ENCODE measurements around the gene VPS13D. TPM values are rescaled to one million over a fixed set of nuclear protein-coding genes. Genes with fewer than 3 reads are reported as not detected.
A peak's percentile ranks its signal among the peaks of the same experiment; 100 is the strongest.

The VPS13D gene
- total and polyA plus RNA-seq, 10 of the 15 experiments (the other 5 are each of a cell fraction or from before 2014, with no cell fraction given) = 1.4 to 16.9 (median 8.5) TPM

- RAD21 ChIA-PET (ENCODE audit: unreplicated experiment) = interaction anchor here (1.1 kb wide), 1 partner anchor 15 kb away, joined by 4 read pairs; no protein-coding TSS in a partner anchor
- Histone ChIP-seq H2AFZ (ENCODE audit: control insufficient read depth, low read depth, low read length) (no peak overlapping the region), H3K27ac (ENCODE audit: control insufficient read depth, insufficient read depth) (no peak overlapping the region), H3K79me2 (ENCODE audit: control insufficient read depth, insufficient read depth, low read length) (peaks cover 33% of the 10 kb centered on the region), H3K36me3 (ENCODE audit: control insufficient read depth in 2 of 2, insufficient read depth in 2 of 2, low read length in 1 of 2) (peaks cover 14 to 26% of the 10 kb centered on the region in 2 experiments; a peak in 3 of 4 replicates), H3K27me3 (replicated peaks in 1 of 2; ENCODE audit: control insufficient read depth in 2 of 2, insufficient read depth in 2 of 2, low read length in 1 of 2) (no peaks in the 10 kb centered on the region), H3K4me2 (ENCODE audit: control insufficient read depth, insufficient read depth) (no peak overlapping the region), H3K4me1 (ENCODE audit: control insufficient read depth, insufficient read depth, low read length) (peaks cover 7% of the 10 kb centered on the region), H3K4me3 (no peak overlapping the region), H3K9me3 (replicated peaks; ENCODE audit: control insufficient read depth, insufficient read depth, low read length) (no peaks in the 10 kb centered on the region), H3K9ac (ENCODE audit: control insufficient read depth, insufficient read depth, low read length) (no peak overlapping the region), H4K20me1 (ENCODE audit: control insufficient read depth, insufficient read depth) (peaks cover 9% of the 10 kb centered on the region; the same call in 1 of the 2 replicates)
- intact Hi-C loops (cut with micrococcal nuclease; ENCODE audit: unreplicated experiment) (no loop called here), in situ Hi-C loops (cut with MboI) (no loop called here)
- ATAC-seq (no peak), FAIRE-seq (no peak), DNase-seq (ENCODE audit: low read depth, low spot score) (no peak)
- SMC1A ChIA-PET (ENCODE audit: uncharacterized antibody, unreplicated experiment) = interaction anchor here (1.5 kb wide), 1 partner anchor 64 kb away, joined by 6 read pairs; no protein-coding TSS in a partner anchor
- BruUV-seq (replicated peaks) = no TSS peak
- 86% methylated on average over 13 of the region's 13 CpGs for WGBS (ENCODE audit: insufficient coverage, insufficient replicate concordance, low lambda C conversion rate, missing lambda C conversion rate)
- TF ChIP-seq SMARCA5 (IDR thresholded peaks at IDR 0.05) = peak; percentile 73; the same call in 1 of the 2 replicates
- no peak for TF ChIP-seq MEF2B (IDR thresholded peaks at IDR 0.05; ENCODE audit: partially characterized antibody, poor library complexity, severe bottlenecking)
- POLR2A ChIA-PET = interaction anchor here (1.0 kb wide), 1 partner anchor 27 kb away, joined by 3 read pairs; no protein-coding TSS in a partner anchor
- CTCF ChIA-PET = interaction anchor here (1.9 kb wide), 1 partner anchor 64 kb away, joined by 8 read pairs; no protein-coding TSS in a partner anchor
These were observed 41.0 kb upstream of the VPS13D start for GRCh38 chr1:12188657-12189327.

- ChIA-PET POLR2A (interaction anchor here (1.0 kb wide), 1 partner anchor 28 kb away, joined by 3 read pairs; no protein-coding TSS in a partner anchor), SMC1A (ENCODE audit: uncharacterized antibody, unreplicated experiment) (interaction anchor here (1.5 kb wide), 1 partner anchor 65 kb away, joined by 6 read pairs; no protein-coding TSS in a partner anchor), CTCF (interaction anchor here (1.9 kb wide), 1 partner anchor 65 kb away, joined by 8 read pairs; no protein-coding TSS in a partner anchor), RAD21 (ENCODE audit: unreplicated experiment) (interaction anchor here (1.1 kb wide), 1 partner anchor 16 kb away, joined by 4 read pairs; no protein-coding TSS in a partner anchor)
- Histone ChIP-seq H3K27me3 (replicated peaks in 1 of 2; ENCODE audit: control insufficient read depth in 2 of 2, insufficient read depth in 2 of 2, low read length in 1 of 2) (no peaks in the 10 kb centered on the region), H3K79me2 (ENCODE audit: control insufficient read depth, insufficient read depth, low read length) (peaks cover 30% of the 10 kb centered on the region), H3K4me2 (ENCODE audit: control insufficient read depth, insufficient read depth) (no peak overlapping the region), H3K4me1 (ENCODE audit: control insufficient read depth, insufficient read depth, low read length) (peaks cover 3% of the 10 kb centered on the region), H3K27ac (ENCODE audit: control insufficient read depth, insufficient read depth) (no peak overlapping the region), H3K9ac (ENCODE audit: control insufficient read depth, insufficient read depth, low read length) (no peak overlapping the region), H3K9me3 (replicated peaks; ENCODE audit: control insufficient read depth, insufficient read depth, low read length) (no peaks in the 10 kb centered on the region), H4K20me1 (ENCODE audit: control insufficient read depth, insufficient read depth) (peaks cover 9% of the 10 kb centered on the region; the same call in 1 of the 2 replicates), H2AFZ (ENCODE audit: control insufficient read depth, low read depth, low read length) (no peak overlapping the region), H3K4me3 (no peak overlapping the region), H3K36me3 (ENCODE audit: control insufficient read depth in 2 of 2, insufficient read depth in 2 of 2, low read length in 1 of 2) (peaks cover 18 to 30% of the 10 kb centered on the region in 2 experiments; a peak in 3 of 4 replicates)
- ATAC-seq (no peak), DNase-seq (ENCODE audit: low read depth, low spot score) (no peak), FAIRE-seq (no peak)
- in situ Hi-C loops (cut with MboI) = no loop called here
- BruUV-seq (replicated peaks) = no TSS peak
- intact Hi-C loops (cut with micrococcal nuclease; ENCODE audit: unreplicated experiment) = no loop called here
- 84% methylated on average over 5 of the region's 5 CpGs for WGBS (ENCODE audit: insufficient coverage, insufficient replicate concordance, low lambda C conversion rate, missing lambda C conversion rate)
- TF ChIP-seq SIX5 (IDR thresholded peaks at IDR 0.05; ENCODE audit: low read depth, low read length, severe bottlenecking) = no peak
- no peak for TF ChIP-seq BCL11A (IDR thresholded peaks at IDR 0.05; ENCODE audit: low read depth, low read length)
- TF ChIP-seq HSF1 (IDR thresholded peaks at IDR 0.05; ENCODE audit: low read depth, low read length) = no peak
- TF ChIP-seq MYC (IDR thresholded peaks at IDR 0.05; ENCODE audit: insufficient read depth, insufficient read length, insufficient replicate concordance, low read length, severe bottlenecking) = no peak
- no peak for TF ChIP-seq EGR1 (IDR thresholded peaks at IDR 0.05; ENCODE audit: borderline replicate concordance in 1 of 2, low read depth in 2 of 2, low read length in 2 of 2)
- TF ChIP-seq IRF5 (IDR thresholded peaks at IDR 0.05; ENCODE audit: borderline replicate concordance) = no peak
These were observed 40.5 kb upstream of the VPS13D start for GRCh38 chr1:12189328-12189682.
